HepG2 (cell line): ENCODE measurements around the gene TNIP1. TPM values are rescaled to one million over a fixed set of nuclear protein-coding genes. Genes with fewer than 3 reads are reported as not detected.

Experiments used
- AKAP8 ChIP-seq: sonication (generic); formaldehyde crosslinking; IDR thresholded peaks from 2 replicates; pipeline ENCODE4 v1.5.1; 2020; ENCODE audit warnings: mild to moderate bottlenecking, missing genetic modification reagents
- KDM4B ChIP-seq: sonication (generic); formaldehyde crosslinking; IDR thresholded peaks from 2 replicates; pipeline ENCODE4 v1.4.0; 2020; ENCODE audit warnings: missing genetic modification reagents
- KIAA2018 ChIP-seq: sonication (generic); formaldehyde crosslinking; IDR thresholded peaks from 2 replicates; pipeline ENCODE4 v1.5.0; 2020; ENCODE audit warnings: mild to moderate bottlenecking, missing genetic modification reagents, borderline replicate concordance
- POGZ ChIP-seq: sonication (generic); formaldehyde crosslinking; IDR thresholded peaks from 2 replicates; pipeline ENCODE4 v1.4.0; 2020; ENCODE audit warnings: mild to moderate bottlenecking, missing genetic modification reagents
- PRMT3 ChIP-seq: sonication (generic); formaldehyde crosslinking; IDR thresholded peaks from 2 replicates; pipeline ENCODE4 v1.8.1; 2022; ENCODE audit warnings: low read depth, mild to moderate bottlenecking, moderate library complexity, missing genetic modification reagents, borderline replicate concordance
- REL ChIP-seq: sonication (generic); formaldehyde crosslinking; conservative IDR thresholded peaks from 2 replicates; pipeline ENCODE4 v1.8.0; 2022; ENCODE audit warnings: mild to moderate bottlenecking, missing genetic modification reagents, moderate library complexity
- RXRA ChIP-seq: sonication (generic); formaldehyde crosslinking; IDR thresholded peaks from 2 replicates; pipeline ENCODE4 v1.5.1; 2020; ENCODE audit warnings: missing genetic modification reagents
- SNAPC4 ChIP-seq: sonication (generic); formaldehyde crosslinking; IDR thresholded peaks from 2 replicates; pipeline ENCODE4 v1.4.0; 2020; ENCODE audit warnings: mild to moderate bottlenecking, missing genetic modification reagents
- ZNF329 ChIP-seq: sonication (generic); formaldehyde crosslinking; IDR thresholded peaks from 2 replicates; pipeline ENCODE4 v1.9.0; 2021; ENCODE audit warnings: low read depth, mild to moderate bottlenecking, missing genetic modification reagents
- ZNF574 ChIP-seq: sonication (generic); formaldehyde crosslinking; IDR thresholded peaks from 2 replicates; pipeline ENCODE4 v1.4.0; 2020; ENCODE audit warnings: missing genetic modification reagents
- ZNF746 ChIP-seq: sonication (generic); formaldehyde crosslinking; IDR thresholded peaks from 2 replicates; pipeline ENCODE4 v1.8.0; 2022; ENCODE audit warnings: mild to moderate bottlenecking, missing genetic modification reagents
- ZSCAN9 ChIP-seq: IDR thresholded peaks from 2 replicates; pipeline ENCODE4 v1.6.1; 2016; ENCODE audit warnings: borderline replicate concordance
- polyA plus RNA-seq, 8 experiments: library from polyadenylated mRNA; depleted of rRNA in 3 of 8; stranded (reverse) in 7 of 8; unstranded in 1 of 8; fragments of >200 nt; fragmentation: Illumina TruSeq in 4 of 8; extraction: Trizol in 4 of 8; gene quantifications; 2 replicates each; pipeline versions ENCODE4 v1.2.1 to v1.2.3, GENCODE V29; 2011 to 2016; ENCODE audit warnings: low read depth in 4 of 8, missing spikeins in 1 of 8, mixed read lengths in 1 of 8; ENCODE audit not compliant: insufficient read depth in 1 of 8
- total RNA-seq, 5 experiments: library from RNA; depleted of rRNA; stranded (reverse); fragments of >200 nt; fragmentation: Illumina TruSeq; extraction: Trizol; gene quantifications; 2 replicates each; pipeline ENCODE4 v1.2.3, GENCODE V29; 2016; ENCODE audit warnings: low read depth in 1 of 5

TNIP1 gene
- total and polyA plus RNA-seq, 2 of the 13 experiments (the other 11 are each of a cell fraction or from before 2014, with no cell fraction given), result 26.2 to 45.9 TPM

- TF ChIP-seq KIAA2018 (CRISPR knock-in tag), result no peak
- TF ChIP-seq RXRA (CRISPR knock-in tag), result peak; percentile 45; the same call in 1 of the 2 replicates
- peak; percentile 55; the same call in 1 of the 2 replicates for TF ChIP-seq ZNF329 (CRISPR knock-in tag)
- peak; percentile 21; the same call in 1 of the 2 replicates for TF ChIP-seq POGZ (CRISPR knock-in tag)
- TF ChIP-seq ZNF574 (CRISPR knock-in tag), result peak; percentile 45; the same call in 1 of the 2 replicates
- no peak for TF ChIP-seq ZNF746 (CRISPR knock-in tag)
- peak; percentile 63; the same call in 1 of the 2 replicates for TF ChIP-seq AKAP8 (CRISPR knock-in tag)
- TF ChIP-seq KDM4B (CRISPR knock-in tag), result no peak
- TF ChIP-seq ZSCAN9 (CRISPR knock-in tag), result no peak
- peak; percentile 54; the same call in 1 of the 2 replicates for TF ChIP-seq REL (CRISPR knock-in tag)
- TF ChIP-seq SNAPC4 (CRISPR knock-in tag), result no peak
- no peak for TF ChIP-seq PRMT3 (CRISPR knock-in tag)
Measured at GRCh38 chr5:151020304-151021110, 60.3 kb downstream of the TNIP1 start, which contains the start of gene GPX3 (continued).
